ENCODE results near the gene PRSS12. TPM values are rescaled to one million over a fixed set of nuclear protein-coding genes. Genes with fewer than 3 reads are reported as not detected.

PRSS12 gene, protein sequence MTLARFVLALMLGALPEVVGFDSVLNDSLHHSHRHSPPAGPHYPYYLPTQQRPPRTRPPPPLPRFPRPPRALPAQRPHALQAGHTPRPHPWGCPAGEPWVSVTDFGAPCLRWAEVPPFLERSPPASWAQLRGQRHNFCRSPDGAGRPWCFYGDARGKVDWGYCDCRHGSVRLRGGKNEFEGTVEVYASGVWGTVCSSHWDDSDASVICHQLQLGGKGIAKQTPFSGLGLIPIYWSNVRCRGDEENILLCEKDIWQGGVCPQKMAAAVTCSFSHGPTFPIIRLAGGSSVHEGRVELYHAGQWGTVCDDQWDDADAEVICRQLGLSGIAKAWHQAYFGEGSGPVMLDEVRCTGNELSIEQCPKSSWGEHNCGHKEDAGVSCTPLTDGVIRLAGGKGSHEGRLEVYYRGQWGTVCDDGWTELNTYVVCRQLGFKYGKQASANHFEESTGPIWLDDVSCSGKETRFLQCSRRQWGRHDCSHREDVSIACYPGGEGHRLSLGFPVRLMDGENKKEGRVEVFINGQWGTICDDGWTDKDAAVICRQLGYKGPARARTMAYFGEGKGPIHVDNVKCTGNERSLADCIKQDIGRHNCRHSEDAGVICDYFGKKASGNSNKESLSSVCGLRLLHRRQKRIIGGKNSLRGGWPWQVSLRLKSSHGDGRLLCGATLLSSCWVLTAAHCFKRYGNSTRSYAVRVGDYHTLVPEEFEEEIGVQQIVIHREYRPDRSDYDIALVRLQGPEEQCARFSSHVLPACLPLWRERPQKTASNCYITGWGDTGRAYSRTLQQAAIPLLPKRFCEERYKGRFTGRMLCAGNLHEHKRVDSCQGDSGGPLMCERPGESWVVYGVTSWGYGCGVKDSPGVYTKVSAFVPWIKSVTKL
- 34.1 and 62.7 TPM in 2 replicates for total RNA-seq

DNA sequence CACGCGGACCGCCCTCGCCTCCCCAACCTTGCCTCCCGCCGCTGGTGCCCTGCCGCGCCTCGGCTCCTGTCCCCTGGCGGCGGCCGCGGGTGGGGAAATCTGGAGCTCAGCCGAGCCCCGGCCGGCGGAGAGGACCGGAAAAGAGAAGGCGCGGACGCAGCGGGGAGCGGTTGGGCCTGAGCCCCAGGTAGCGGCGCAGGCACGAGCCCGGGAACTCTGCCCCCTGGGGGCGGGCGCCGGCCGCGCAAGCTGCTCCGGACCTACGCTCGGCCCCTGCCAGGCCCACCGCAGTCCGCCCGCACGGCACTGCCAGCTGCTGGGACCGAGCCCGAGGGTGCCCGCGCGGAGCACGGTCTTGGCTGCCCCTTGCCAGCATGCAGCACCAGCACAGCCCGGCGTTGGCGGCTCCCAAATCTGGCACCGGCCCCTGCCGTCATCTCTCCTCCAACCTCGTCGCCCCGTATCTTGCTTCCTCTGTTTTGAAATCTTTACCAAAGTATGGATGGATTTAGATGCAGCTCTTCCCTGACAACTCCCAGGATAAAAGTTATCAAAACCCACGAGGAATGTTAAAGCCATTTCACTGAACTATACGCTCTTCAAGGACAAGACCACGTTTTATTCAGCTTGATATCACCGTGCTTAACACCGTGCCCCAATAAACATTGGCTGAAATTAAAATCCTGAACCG lies at the start of gene PRSS12:
Gene PRSS12, minus strand, starts transcription at position 161 of the 691 bp plus-strand sequence. CDS start 283 bp downstream, outside the sequence.

Measured in smooth muscle cell of bladder (primary cell).